Lung (tissue), 12 donors: Measurements from ENCODE around the gene SYT3. TPM values are rescaled to one million over a fixed set of nuclear protein-coding genes. Genes with fewer than 3 reads are reported as not detected.
A peak's percentile ranks its signal among the peaks of the same experiment; 100 is the strongest.
"Not testable (repeated sequence)": the region's sequence is repeated elsewhere in the genome, so short reads cannot be mapped to it uniquely, and the experiment has no call there.

Experiments used
- ATAC-seq: fragments of 200-7000 bp; cut with Tn5 transposase; one replicate; pipeline ENCODE4 v1.9.1; 2020; ENCODE audit warnings: moderate number of reproducible peaks; ENCODE audit not compliant: insufficient read depth, low FRiP score
- DNase-seq, 3 donors: peaks; one replicate each; pipeline ENCODE4 v3.0.0-alpha.2; 2013 to 2017
- H3K27ac ChIP-seq, 2 donors: one replicate each; pipeline ENCODE4 v1.5.1; 2013; ENCODE audit warnings: mild to moderate bottlenecking in 2 of 2, moderate library complexity in 2 of 2, control low read depth in 1 of 2, inconsistent platforms in 1 of 2, low read depth in 1 of 2, low read length in 1 of 2
- H3K27me3 ChIP-seq, 3 donors: one replicate each; pipeline ENCODE4 v1.5.1; 2013; ENCODE audit warnings: low read length in 2 of 3; ENCODE audit not compliant: control insufficient read depth in 3 of 3, insufficient read depth in 3 of 3
- H3K36me3 ChIP-seq, 4 donors: one replicate each; pipeline ENCODE4 v1.5.1; 2013; ENCODE audit warnings: low read length in 4 of 4, mild to moderate bottlenecking in 1 of 4, moderate library complexity in 1 of 4; ENCODE audit not compliant: control insufficient read depth in 4 of 4, insufficient read depth in 4 of 4
- H3K4me1 ChIP-seq, 5 donors: one replicate each; pipeline ENCODE4 v1.5.1; 2013; ENCODE audit warnings: low read length in 5 of 5, mild to moderate bottlenecking in 2 of 5, moderate library complexity in 1 of 5; ENCODE audit not compliant: control insufficient read depth in 5 of 5, insufficient read depth in 5 of 5
- H3K4me3 ChIP-seq: one replicate; pipeline ENCODE4 v1.5.1; 2013; ENCODE audit warnings: mild to moderate bottlenecking, control low read depth, moderate library complexity
- H3K9ac ChIP-seq, 2 donors: one replicate each; pipeline ENCODE4 v1.5.1; 2013; ENCODE audit warnings: low read length in 2 of 2, control low read depth in 1 of 2; ENCODE audit not compliant: insufficient read depth in 1 of 2
- H3K9me3 ChIP-seq, 4 donors: one replicate each; pipeline ENCODE4 v1.5.1; 2013; ENCODE audit warnings: low read length in 3 of 4, mild to moderate bottlenecking in 1 of 4, moderate library complexity in 1 of 4; ENCODE audit not compliant: control insufficient read depth in 4 of 4, insufficient read depth in 3 of 4
- CTCF ChIP-seq: IDR thresholded peaks from 2 replicates; pipeline ENCODE4 v1.5.1; 2012; ENCODE audit warnings: mild to moderate bottlenecking; ENCODE audit errors: control extremely low read depth, extremely low read depth
- WGBS, 2 donors: extraction: QIAGEN DNeasy Blood & Tissue Kit; methylation state at CpG; one replicate each; pipeline ENCODE4 v1.1.7; 2013; 5-methylcytosine and 5-hydroxymethylcytosine counted together
- polyA plus RNA-seq, 2 donors: library from polyadenylated mRNA; stranded (reverse); fragments of 200-250 nt; gene quantifications; one replicate each; pipeline ENCODE4 v1.2.1, GENCODE V29; 2013
- total RNA-seq, 2 donors: library from RNA; depleted of rRNA in 1 of 2; stranded (reverse); fragments of >200 nt in 1 of 2; gene quantifications; one replicate each; pipeline ENCODE4 v1.2.1, GENCODE V29; 2014 to 2021
- donor health status: control.
- donor health status: control.
- donor health status: Bipolar disorder and iron deficiency.
- donor health status: healthy.
- donor health status: DM: yes; HTN: yes; CAD: no.

SYT3 gene
- total and polyA plus RNA-seq, 4 donors = 0.23 to 1.5 (median 0.70) TPM

- not testable (repeated sequence) for H3K36me3 ChIP-seq, ATAC-seq
Measured at GRCh38 chr19:50612504-50613404, 26.9 kb downstream of the SYT3 start.

GRCh38 chr19:50607874-50608785 is 31.6 kb downstream of the SYT3 start:
- H3K36me3 ChIP-seq = no peaks in the 10 kb centered on the region
- DNase-seq (peak; percentile 80 to 84 (median 80)), ATAC-seq (peak; percentile 34)
- H3K27me3 ChIP-seq = peaks cover 0 to 24% (median 19%) of the 10 kb centered on the region in 3 donors
- no peak overlapping the region for H3K9ac ChIP-seq
- H3K4me1 ChIP-seq = no peaks in the 10 kb centered on the region
- peak; percentile 7 for TF ChIP-seq CTCF
- H3K27ac ChIP-seq = no peak overlapping the region
- WGBS, 2 donors = 15 to 16% methylated on average over 56 of the region's 56 CpGs
- H3K9me3 ChIP-seq = peaks cover 0 to 12% (median 0%) of the 10 kb centered on the region in 4 donors
- H3K4me3 ChIP-seq = no peak overlapping the region

More at GRCh38 chr19:50612504-50613404, 26.9 kb downstream of the SYT3 start:
- H3K9me3 ChIP-seq, H3K27ac ChIP-seq, DNase-seq, H3K27me3 ChIP-seq, H3K4me3 ChIP-seq, H3K9ac ChIP-seq, H3K4me1 ChIP-seq: not testable (repeated sequence)
- WGBS, 2 donors = 73 to 76% methylated on average over 11 of the region's 11 CpGs

- ATAC-seq = no peak
- WGBS, 2 donors = 66 to 70% methylated on average over 20 of the region's 20 CpGs
- no peak for DNase-seq
Measured at GRCh38 chr19:50607388-50607787, 32.3 kb downstream of the SYT3 start.

GRCh38 chr19:50606059-50606836 is 33.4 kb downstream of the SYT3 start:
- ATAC-seq, H3K4me1 ChIP-seq, H3K9ac ChIP-seq, DNase-seq, H3K36me3 ChIP-seq, H3K27ac ChIP-seq, H3K4me3 ChIP-seq: not testable (repeated sequence)
- H3K9me3 ChIP-seq = peaks cover 0 to 15% (median 0%) of the 10 kb centered on the region in 4 donors
- WGBS, 2 donors = 33 to 42% methylated on average over 45 to 48 of the region's 58 CpGs
- H3K27me3 ChIP-seq = peaks cover 0 to 43% (median 35%) of the 10 kb centered on the region in 3 donors

More at GRCh38 chr19:50607388-50607787, 32.3 kb downstream of the SYT3 start:
- Histone ChIP-seq H3K9ac (no peak overlapping the region), H3K9me3 (peaks cover 0 to 13% (median 0%) of the 10 kb centered on the region in 4 donors), H3K27ac (no peak overlapping the region), H3K4me1 (no peaks in the 10 kb centered on the region), H3K4me3 (no peak overlapping the region), H3K27me3 (peaks cover 0 to 31% (median 25%) of the 10 kb centered on the region in 3 donors), H3K36me3 (no peaks in the 10 kb centered on the region)
- TF ChIP-seq CTCF = no peak

- WGBS, 2 donors = 57% methylated on average over 35 of the region's 56 CpGs; no CpG with 5 or more reads in 1 of the 2 donors
- H3K4me3 ChIP-seq, ATAC-seq, H3K9ac ChIP-seq, H3K4me1 ChIP-seq, DNase-seq, H3K27ac ChIP-seq, H3K36me3 ChIP-seq: not testable (repeated sequence)
- Histone ChIP-seq H3K27me3 (peaks cover 0 to 48% (median 35%) of the 10 kb centered on the region in 3 donors), H3K9me3 (peaks cover 0 to 15% (median 0%) of the 10 kb centered on the region in 4 donors)
Measured at GRCh38 chr19:50604264-50605073, 35.2 kb downstream of the SYT3 start.
